GM12892 (cell line): Measurements from ENCODE around the gene KANSL3.

Experiments used
- POLR2A ChIP-seq: IDR thresholded peaks from 2 replicates; pipeline ENCODE4 v1.6.1; 2011; ENCODE audit warnings: low read depth, low read length, control low read depth
- POLR2AphosphoS5 ChIP-seq: IDR thresholded peaks from 2 replicates; pipeline ENCODE4 v1.6.1; 2011; ENCODE audit warnings: low read depth, low read length, control low read depth
- TAF1 ChIP-seq: IDR thresholded peaks from 2 replicates; pipeline ENCODE4 v1.6.1; 2011; ENCODE audit warnings: low read depth, mild to moderate bottlenecking, control low read depth, low read length, borderline replicate concordance

DNA sequence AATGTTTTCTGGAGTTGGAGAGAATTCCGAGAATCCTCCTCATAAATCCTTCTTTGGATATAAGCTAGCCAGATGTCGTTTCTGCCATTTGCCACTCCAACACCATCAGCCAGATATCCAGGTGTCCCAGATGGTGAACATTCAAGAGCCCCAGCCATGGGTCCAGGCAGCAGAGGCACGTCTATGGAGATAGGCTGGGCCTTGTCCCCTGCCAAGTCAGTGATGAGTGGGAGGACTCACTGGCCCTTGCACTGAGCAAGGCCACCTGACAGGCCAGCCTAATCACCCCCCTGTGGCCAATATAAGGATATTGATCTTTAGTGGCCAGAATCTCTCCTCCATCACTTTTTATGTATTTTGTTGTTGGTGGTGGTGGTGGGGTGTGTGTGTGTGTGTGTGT is 73.5 kb downstream of the KANSL3 start:
- TF ChIP-seq TAF1 (no peak), POLR2A (no peak), POLR2AphosphoS5 (no peak)
